ENCODE measurements around the gene ACOX3.
"Not testable (repeated sequence)": the region's sequence is repeated elsewhere in the genome, so short reads cannot be mapped to it uniquely, and the experiment has no call there.

ACOX3 gene

GRCh38 chr4:8350841-8351461 lies 89.6 kb downstream of the ACOX3 start:
- DNase-seq (ENCODE audit: low spot score), result no peak

- DNase-seq (ENCODE audit: low spot score), result no peak
Observed at GRCh38 chr4:8350352-8350751, 90.2 kb downstream of the ACOX3 start.

- DNase-seq (ENCODE audit: low spot score), result no peak
Observed at GRCh38 chr4:8349664-8350236, 90.8 kb downstream of the ACOX3 start.

GRCh38 chr4:8349236-8349635 lies 91.3 kb downstream of the ACOX3 start:
- DNase-seq (ENCODE audit: low spot score), result not testable (repeated sequence)

DNA sequence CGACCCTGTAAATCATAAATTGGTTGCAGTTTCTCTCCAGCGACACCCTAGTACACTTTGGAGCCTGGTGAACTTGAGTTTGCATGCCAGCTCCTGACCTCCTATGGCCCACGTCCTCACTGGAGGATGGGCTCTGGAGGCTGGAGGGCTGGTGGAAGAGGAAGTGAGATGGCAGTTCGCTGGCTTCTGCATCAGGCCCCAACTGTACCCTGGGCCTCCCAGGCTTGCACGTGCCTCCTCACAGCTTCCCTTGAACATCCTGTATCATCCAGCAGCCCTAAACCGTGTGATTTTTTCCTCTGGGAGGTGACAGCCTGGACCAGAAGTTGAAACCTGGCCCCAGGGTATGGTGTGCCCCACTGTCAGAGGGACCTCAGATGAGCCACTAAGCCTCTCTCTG lies 92.5 kb downstream of the ACOX3 start:
- no peak for DNase-seq (ENCODE audit: low spot score)

DNA sequence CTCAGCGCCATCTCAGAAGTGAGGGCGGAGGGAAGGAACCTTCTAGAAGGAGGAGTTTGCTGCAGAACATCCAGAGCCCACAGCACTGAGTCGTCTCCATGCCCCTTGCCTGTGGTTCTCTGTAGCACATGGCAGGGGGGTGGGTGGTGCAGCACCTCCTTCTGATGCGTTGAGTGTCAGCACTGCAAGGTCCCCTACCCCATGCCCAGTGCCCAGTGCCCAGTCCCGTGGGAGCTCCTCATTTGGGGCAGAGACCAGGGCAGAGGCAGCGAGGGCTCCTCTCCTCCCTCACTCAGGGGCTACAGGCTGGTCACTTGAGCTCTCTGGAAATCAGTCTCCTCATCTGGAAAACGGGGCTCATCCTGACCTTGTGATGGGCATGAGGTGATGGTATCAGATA lies 92.9 kb downstream of the ACOX3 start:
- no peak for DNase-seq (ENCODE audit: low spot score)

DNA sequence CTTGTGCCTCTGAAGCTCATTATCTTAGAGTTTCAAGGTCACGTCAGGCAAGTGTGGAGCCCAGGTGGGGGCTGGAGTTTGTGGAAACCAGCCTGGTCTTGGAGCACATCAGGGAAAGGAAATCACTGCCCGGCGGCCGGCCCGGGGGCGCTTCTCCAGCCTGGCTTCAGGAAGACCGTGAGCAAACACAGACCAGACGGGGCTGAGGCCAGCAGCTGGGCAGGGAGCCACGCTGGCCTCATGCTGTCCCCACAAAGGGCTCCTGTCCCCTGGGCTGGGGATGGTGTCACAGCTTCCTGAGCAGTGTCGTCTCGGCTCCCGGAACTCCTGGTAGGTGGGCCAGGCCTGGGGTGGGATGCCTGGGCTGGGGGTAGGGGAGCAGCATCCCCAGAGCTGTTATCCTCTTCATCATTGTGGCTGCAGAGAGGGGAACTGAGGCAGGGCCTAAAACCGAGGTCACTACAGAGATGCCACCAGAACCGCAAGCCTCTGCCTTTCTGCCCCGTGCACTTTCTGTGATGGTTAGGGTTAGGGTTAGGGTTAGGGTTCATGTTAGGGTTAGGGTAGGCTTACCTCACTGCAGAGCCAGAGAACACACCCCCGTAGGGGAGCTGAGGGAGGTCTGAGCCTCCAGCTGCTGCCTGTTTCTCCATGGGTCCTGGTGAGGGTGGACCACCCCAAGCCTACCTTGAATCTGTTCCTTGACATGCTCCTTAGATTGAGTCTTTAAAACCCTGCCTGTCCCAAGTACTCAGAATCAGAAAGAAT lies 93.5 kb downstream of the ACOX3 start:
- no peak for DNase-seq (ENCODE audit: low spot score)

DNA sequence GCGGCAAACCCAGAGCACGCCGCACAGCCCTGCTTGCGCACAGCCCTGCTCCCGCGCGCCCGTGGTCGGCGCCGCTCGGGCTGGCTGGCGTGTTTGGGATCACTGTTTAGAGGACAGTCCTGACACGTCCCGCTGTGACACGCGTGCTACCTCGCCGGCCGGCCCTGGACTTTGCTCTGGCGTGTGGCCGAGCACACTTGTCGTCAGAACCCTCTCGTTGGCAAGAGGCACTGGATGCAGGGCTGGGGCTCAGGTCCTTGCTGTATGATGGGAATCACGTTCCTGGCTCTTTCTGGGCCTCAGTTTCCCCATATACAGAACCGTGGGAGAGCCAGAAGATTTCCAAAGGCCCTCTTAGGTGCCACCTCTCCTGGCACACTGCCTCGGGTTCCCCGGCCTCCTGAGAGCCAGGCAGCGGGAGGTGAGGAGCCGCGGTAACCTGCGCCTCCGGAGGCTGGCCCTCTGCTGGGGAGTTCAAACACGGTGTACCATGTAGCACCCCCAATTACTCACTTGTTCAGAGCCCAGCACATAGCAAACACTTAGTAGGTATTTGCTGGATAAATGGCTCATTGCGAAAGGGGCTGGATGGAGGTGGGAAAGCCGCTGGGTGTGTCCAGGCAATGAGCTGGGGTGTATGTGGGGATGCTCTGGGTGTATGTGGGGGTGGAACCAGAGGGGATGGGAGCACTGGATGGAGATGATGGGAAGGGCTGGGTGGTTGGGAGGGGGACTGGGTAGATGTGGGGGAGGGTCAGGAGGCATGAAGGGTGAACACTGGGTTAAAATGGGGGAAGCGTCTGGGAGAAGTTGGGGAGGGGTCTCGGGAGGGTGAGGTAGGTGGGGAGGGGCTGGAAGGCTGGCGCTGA lies 94.3 kb downstream of the ACOX3 start:
- DNase-seq (ENCODE audit: low spot score), result no peak

GRCh38 chr4:8345053-8345945 lies 95.2 kb downstream of the ACOX3 start:
- no peak for DNase-seq (ENCODE audit: low spot score)

- no peak for DNase-seq (ENCODE audit: low spot score)
Observed at GRCh38 chr4:8344377-8344776, 96.1 kb downstream of the ACOX3 start.

- DNase-seq (ENCODE audit: low spot score), result no peak
Observed at GRCh38 chr4:8343967-8344331, 96.6 kb downstream of the ACOX3 start.

DNA sequence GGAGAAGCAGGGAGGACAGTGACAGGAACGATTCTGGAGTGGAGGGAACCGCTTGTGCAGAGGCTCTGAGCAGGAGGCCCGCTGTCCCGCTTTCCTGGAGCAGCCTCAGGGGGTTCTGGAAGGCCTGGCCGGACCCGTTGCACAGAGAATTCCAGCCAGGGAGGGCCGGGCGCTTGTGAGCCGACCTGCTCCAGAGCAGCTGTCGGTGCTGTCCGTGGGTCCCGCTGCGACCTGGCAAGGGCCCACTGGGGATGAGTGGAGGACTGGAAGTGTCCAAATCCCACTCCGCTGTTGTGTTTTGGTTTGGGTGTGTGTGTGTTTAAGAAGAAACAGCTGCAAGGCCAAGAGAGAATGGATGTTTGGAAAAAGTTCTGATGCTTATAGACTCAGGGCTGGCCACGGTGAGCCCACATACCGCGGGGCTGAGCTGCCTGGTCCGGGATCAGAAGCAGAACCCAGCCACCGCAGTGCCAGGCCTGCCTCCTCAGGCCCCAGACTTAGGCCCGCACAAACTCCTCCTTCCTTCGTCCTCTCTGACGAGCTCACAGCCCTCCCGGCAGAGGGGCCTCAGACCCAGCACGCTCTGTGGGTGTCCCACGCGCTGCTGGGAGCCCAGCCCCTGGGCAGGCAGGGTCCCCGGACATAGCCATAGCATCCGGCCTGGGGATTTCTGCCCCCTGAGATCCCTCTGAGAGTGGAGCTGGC lies 97.1 kb downstream of the ACOX3 start:
- DNase-seq (ENCODE audit: low spot score), result no peak

DNA sequence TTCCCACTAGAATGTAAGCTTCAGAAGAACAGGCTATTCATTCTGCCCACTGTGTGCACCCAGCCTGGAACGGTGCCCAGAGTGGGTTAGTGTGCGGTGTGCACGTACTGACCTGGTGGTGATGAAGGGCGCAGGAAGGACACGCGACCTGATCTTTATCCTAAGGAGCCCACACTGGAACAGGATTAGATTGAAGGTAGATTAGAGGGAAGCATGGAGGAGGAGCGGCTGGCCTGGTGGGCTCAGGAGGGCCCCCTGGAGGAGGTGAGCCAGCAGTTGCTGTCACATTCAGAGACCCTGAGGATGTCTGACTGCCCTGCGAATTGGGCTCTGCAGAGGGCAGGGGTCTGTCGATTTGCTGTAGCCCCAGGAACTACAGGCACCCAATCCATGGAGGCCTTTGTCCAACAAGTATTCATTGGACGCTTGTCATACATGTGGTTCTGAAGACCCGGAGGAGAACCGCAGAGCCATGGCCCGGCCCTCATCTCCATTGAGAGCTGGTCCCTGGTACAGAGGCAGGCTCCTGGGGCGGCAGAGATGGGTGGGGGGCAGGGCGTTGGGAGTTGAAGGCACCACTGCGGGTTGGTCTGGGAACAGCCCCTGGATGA lies 97.8 kb downstream of the ACOX3 start:
- no peak for DNase-seq (ENCODE audit: low spot score)

DNA sequence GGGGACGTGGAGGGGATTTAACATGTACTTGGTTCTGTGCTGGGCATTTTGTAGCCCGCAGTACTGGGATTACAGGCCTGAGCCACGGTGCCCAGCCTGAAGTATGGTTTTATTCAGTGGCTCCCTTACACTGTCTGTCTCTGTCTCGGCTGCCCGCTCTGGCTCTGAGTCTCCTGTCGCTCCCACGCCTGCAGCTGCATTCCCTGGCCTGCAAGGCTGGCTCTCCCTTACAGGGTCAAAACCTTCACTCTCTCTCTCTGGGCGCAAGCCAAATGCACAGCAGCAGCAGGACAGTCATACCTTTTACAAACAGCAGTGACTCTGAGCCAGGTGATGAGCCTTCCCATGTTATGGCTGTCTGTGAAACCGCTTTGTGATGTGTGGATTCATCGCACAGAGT lies 98.8 kb downstream of the ACOX3 start:
- no peak for DNase-seq (ENCODE audit: low spot score)

DNA sequence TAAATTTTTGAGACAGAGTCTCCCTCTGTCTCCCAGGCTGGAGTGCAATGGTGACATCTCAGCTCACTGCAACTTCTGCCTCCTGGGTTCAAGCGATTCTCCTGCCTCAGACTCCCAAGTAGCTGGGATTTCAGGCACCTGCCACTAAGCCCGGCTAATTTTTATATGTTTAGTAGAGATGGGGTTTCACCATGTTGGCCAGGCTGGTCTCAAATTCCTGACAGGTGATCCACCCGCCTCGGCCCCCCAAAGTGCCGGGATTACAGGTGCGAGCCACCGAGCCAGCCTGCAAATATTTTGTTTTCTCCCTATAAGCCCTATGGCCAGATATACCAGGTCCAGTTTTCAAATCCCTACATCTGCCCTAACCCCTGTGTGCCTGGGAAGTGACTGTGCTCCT lies 99.2 kb downstream of the ACOX3 start:
- not testable (repeated sequence) for DNase-seq (ENCODE audit: low spot score)

DNA sequence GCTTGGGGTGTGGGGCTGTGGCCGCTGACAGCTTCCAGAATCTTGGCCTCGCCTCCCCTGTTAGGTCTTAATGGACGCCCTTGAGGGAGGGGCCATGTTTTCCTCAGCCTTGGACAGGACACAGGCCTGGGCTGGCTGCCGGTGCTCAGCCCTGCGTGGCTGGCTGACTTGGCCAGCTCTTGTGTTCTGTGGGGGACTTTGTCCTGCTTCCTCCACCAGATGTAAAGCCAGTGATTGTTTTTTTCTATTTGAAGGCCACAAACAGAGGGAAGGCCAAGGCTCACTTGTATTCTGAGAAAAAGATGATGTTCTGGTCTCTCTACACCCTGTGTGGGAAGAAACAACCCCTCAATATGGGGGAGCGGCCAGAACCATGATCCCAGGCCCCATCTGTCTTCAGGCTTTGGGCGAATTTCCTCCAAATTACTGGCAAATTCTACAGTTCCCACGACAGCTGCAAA lies 99.7 kb downstream of the ACOX3 start:
- no peak for DNase-seq (ENCODE audit: low spot score)

DNA sequence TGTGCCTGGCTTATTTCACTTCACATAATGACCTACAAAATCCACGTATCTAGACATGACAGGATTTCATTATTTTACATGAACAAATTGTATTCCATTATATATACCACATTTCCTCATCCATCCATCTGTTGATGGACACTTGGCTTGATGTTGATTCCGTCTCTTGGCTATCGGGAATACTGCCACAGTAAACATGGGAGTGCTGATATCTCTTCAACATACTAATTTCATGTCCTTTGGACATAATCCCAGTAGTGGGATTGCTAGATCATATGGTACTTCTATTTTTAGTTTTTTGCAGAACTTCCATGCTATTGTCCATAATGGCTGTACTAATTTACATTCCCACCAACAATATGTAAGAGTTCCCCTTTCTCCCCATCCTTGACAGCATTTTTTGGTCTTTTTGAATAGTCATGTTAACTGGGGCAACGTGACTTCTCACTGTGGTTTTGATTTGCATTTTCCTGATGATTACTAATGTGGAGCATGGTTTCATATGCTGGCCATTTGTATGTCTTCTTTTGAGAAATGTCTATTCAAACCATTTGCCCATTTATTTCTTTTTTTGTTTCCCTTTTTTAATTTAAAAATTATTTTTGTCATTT lies 102.1 kb downstream of the ACOX3 start:
- DNase-seq (ENCODE audit: low spot score), result no peak

GRCh38 chr4:8336412-8337075 lies 104.0 kb downstream of the ACOX3 start:
- no peak for DNase-seq (ENCODE audit: low spot score)

GRCh38 chr4:8335848-8336247 lies 104.7 kb downstream of the ACOX3 start:
- no peak for DNase-seq (ENCODE audit: low spot score)
